Pulmonary artery endothelial cell (primary cell): ENCODE data around the gene RAB11A. TPM values are rescaled to one million over a fixed set of nuclear protein-coding genes. Genes with fewer than 3 reads are reported as not detected.
A peak's percentile ranks its signal among the peaks of the same experiment; 100 is the strongest.

Experiments used
- DNase-seq: peaks from one replicate; pipeline ENCODE4 v3.0.0-alpha.2; 2011; ENCODE audit warnings: low read depth, low spot score
- total RNA-seq: library from RNA; depleted of rRNA; stranded (reverse); fragments of >200 nt; gene quantifications from 2 replicates; pipeline ENCODE4 v1.2.3, GENCODE V29; 2014

RAB11A gene
- 338 and 395 TPM in 2 replicates for total RNA-seq

GRCh38 chr15:65869126-65869953 lies at the start of gene RAB11A:
TSS of gene RAB11A (plus strand) at chr15:65869491. CDS start at chr15:65869586, 95 bp downstream.
- peak; percentile 85 for DNase-seq

GRCh38 chr15:65819563-65819960 lies 49.7 kb upstream of the RAB11A start:
- no peak for DNase-seq

- no peak for DNase-seq
Measured at GRCh38 chr15:65821070-65821469, 48.2 kb upstream of the RAB11A start.

DNA sequence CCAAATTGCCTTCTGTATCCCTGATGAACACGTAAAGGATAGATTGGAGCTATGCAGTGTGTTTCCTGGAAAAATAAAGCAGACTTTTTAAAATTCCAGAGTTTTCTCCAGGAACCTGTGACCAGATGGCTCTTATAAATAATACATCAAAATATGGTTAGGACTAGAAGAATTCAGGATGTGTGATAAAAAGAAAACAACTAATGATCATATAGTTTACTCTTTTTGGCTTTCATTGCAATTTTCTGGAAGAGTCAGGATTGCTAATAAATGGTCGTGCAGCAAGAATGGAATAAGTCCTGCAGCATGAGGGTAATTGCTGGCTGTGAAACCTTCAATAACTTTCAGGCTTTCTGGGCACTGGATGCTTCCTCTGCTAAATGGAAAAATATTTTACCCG lies 47.0 kb upstream of the RAB11A start:
- DNase-seq: no peak

- DNase-seq: peak; percentile 61
Measured at GRCh38 chr15:65824031-65824743, 45.1 kb upstream of the RAB11A start.

- no peak for DNase-seq
Measured at GRCh38 chr15:65824941-65825544, 44.2 kb upstream of the RAB11A start.

DNA sequence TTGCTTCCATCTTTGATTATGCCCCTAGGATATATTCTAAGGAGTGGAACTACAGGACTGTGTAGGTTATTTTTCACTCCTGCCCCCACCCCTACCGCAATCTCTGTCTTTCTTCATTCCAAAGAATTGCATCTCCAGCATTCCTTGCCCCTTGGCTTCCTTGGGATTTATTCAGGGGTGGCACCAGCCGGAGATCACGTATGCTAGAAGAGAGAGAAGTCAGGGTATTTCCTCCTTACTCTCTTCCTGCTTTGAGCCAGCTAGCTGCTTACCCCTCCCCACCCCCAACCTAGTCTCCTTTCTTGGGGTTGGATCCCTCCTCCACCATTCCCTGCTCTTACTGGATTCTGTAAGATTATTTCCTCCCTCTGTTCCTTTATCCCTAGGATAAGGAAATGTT lies 42.2 kb upstream of the RAB11A start:
- DNase-seq: no peak

GRCh38 chr15:65828585-65828984 lies 40.7 kb upstream of the RAB11A start:
- DNase-seq: no peak

GRCh38 chr15:65829130-65829764 lies 40.0 kb upstream of the RAB11A start:
- no peak for DNase-seq

GRCh38 chr15:65832549-65833364 lies 36.5 kb upstream of the RAB11A start:
- DNase-seq: peak; percentile 86

DNA sequence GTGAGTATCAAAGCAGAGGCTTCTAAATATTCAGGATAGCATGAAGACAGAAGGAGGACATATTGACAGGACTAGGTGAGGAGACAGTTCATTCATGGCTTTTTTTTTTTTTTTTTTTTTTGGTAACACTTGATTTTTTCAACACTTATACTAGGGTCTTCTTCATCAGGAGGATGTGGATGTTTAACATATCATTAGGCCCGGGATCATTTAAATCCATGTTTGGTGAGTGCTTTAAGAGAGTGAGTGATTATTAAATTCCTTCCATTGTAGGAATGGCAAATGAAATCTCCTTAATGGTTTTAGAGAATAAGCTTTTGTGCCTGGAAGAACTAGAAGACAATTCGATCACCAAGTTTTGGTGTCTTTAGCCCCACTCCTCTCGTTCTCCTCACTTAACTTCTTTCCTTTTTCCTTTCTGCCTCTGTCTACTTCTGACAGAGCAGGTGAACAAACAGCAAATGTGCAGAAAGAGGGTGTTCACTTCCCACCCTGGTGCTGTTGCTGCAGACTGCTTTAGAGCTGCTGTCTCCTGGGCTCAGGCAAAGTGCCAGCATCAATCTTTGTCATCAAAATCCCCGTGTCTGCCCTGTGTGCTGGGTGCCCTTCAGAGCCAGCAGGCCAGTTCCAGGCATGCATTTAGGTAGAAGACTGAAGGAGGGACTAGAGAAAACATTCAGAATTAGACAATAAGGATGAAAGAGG lies 35.6 kb upstream of the RAB11A start:
- DNase-seq: no peak

GRCh38 chr15:65834603-65835282 lies 34.5 kb upstream of the RAB11A start:
- DNase-seq: no peak

DNA sequence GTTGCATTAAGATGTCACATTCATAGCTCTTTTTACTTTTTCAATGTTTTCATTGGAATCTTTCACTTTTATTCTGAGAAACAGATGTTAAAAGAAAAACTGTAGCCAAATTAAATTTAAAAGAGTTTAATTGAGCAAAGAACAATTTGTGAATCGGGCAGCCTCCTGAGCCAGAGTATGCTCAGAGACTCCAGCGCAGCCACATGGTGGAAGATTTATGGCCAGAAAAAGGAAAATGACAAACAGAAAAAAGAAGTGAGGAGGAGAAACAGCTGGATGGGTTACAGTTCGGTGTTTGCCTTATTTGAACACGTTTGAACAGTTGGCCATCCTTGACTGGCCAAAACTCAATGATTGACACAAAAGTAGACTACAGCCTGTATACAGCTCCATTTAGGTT lies 33.8 kb upstream of the RAB11A start:
- no peak for DNase-seq

DNA sequence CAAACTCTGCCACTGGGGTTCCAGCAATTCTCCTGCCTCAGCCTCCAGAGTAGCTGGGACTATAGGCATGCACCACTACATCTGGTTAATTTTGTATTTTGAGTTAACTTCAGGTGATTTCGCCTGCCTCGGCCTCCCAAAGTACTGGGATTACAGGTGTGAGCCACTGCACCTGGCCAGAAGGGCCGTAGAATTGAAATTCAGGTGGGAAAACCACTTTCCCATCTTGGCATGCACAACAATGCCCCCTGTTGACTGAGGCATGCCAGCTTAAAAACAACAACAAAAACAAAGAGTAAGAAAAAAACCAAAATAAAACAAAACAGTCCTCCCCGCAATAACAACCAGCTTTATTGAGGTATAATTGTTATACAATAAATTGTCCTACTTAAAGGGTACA lies 32.6 kb upstream of the RAB11A start:
- no peak for DNase-seq

- DNase-seq: no peak
Measured at GRCh38 chr15:65837301-65838294, 31.7 kb upstream of the RAB11A start.

DNA sequence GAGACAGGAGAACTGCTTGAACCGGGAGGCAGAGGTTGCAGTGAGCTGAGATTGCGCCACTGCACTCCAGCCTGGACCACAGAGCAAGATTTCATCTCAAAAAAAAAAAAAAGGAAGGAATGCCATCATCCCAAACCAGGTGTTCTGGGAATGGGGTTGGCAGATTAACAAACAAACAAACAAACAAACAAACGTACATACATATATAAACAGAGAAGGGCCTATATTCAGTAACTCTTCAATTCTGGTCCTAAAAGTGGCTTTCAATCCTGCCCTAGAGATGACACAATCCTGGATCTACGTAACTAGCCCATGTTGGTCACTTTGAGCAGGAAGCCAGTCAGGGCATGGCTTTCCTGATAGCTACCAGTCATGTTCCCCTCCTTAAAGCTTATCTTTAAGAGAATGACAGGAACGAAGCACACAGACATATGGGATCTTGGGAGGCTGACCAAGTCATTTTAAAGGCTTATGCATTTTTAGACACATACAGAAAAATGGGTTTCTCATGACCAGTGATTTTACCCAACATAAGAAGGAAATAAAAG lies 29.9 kb upstream of the RAB11A start:
- DNase-seq: no peak

DNA sequence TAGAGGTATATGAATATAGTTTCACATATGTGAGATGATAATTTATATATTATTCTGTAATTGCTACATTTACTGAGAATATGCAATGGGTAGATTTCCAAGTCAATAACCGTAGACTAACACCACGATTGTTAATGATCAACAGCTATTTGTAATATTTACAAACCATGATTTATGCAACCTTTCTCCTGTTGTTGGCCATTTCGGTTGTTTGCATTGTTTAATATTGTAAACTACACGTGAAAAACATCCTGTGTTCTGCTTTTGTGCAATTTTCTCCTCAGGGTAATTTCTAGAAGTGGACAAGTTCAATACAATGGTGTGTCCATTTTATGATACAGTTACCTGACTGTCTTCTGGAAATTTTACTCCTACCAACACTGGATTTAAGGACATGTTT lies 29.3 kb upstream of the RAB11A start:
- no peak for DNase-seq
